HG02588 (cell line): ENCODE measurements around the gene SNX22.

ENCODE experiments used
- ATAC-seq: cut with Tn5 transposase; IDR thresholded peaks from one replicate; pipeline ENCODE4 v1.9.1; 2021; ENCODE audit warnings: mild to moderate bottlenecking, moderate library complexity; ENCODE audit not compliant: unreplicated experiment

Gene SNX22

GRCh38 chr15:64155802-64156651 is 4.5 kb downstream of the SNX22 start:
- ATAC-seq = no peak

- ATAC-seq = no peak
Observed at GRCh38 chr15:64156652-64157331, 5.3 kb downstream of the SNX22 start.

- ATAC-seq = no peak
Observed at GRCh38 chr15:64157599-64158125, 6.1 kb downstream of the SNX22 start.

- no peak for ATAC-seq
Observed at GRCh38 chr15:64158363-64159134, 7.0 kb downstream of the SNX22 start.

GRCh38 chr15:64161688-64162477 is 10.4 kb downstream of the SNX22 start:
- no peak for ATAC-seq

GRCh38 chr15:64162478-64162868 is 10.9 kb downstream of the SNX22 start:
- ATAC-seq = peak; percentile 11

- ATAC-seq = peak; percentile 91
Observed at GRCh38 chr15:64162869-64163658, 11.5 kb downstream of the SNX22 start, which contains the start of gene PPIB. Gene PPIB (minus strand): TSS chr15:64163022. CDS start chr15:64162986, 36 bp downstream.

- ATAC-seq = peak; percentile 2
Observed at GRCh38 chr15:64163659-64164362, 12.3 kb downstream of the SNX22 start.

GRCh38 chr15:64164436-64164835 is 12.9 kb downstream of the SNX22 start:
- ATAC-seq = no peak

GRCh38 chr15:64166102-64166890 is 14.8 kb downstream of the SNX22 start:
- no peak for ATAC-seq

- ATAC-seq = no peak
Observed at GRCh38 chr15:64180235-64180824, 28.8 kb downstream of the SNX22 start.

GRCh38 chr15:64182859-64183370 is 31.4 kb downstream of the SNX22 start:
- no peak for ATAC-seq

GRCh38 chr15:64185146-64185911 is 33.8 kb downstream of the SNX22 start:
- no peak for ATAC-seq

GRCh38 chr15:64187396-64188191 is 36.1 kb downstream of the SNX22 start:
- no peak for ATAC-seq

GRCh38 chr15:64191971-64192830 is 40.7 kb downstream of the SNX22 start:
- ATAC-seq = no peak
